WTC11 (cell line): Measurements from ENCODE around the gene MRPS18A. TPM values are rescaled to one million over a fixed set of nuclear protein-coding genes. Genes with fewer than 3 reads are reported as not detected.

Experiments
- ATAC-seq: fragments of 200-7000 bp; cut with Tn5 transposase; 2 replicates; pipeline ENCODE4 v1.10.0; 2021; ENCODE audit warnings: mild to moderate bottlenecking, moderate library complexity
- CTCF ChIA-PET: fragments of 300-600 bp; sonication (Branson Sonifier 250); formaldehyde crosslinking; loops from one replicate; lab custom pipeline; 2021; ENCODE audit warnings: antibody characterized with exemption; lab: Charles Lee
- POLR2A ChIA-PET: fragments of 350-600 bp; sonication (Branson Sonifier 250); formaldehyde crosslinking; loops from one replicate; lab custom pipeline; 2021; ENCODE audit warnings: antibody characterized with exemption; lab: Charles Lee
- DNase-seq: peaks from one replicate; pipeline ENCODE4 v3.0.0; 2021; ENCODE audit warnings: low spot score
- H3K27ac Mint-ChIP-seq: 2 replicates; pipeline ENCODE4 v1.8.0; 2021; ENCODE audit warnings: mixed read lengths
- H3K27me3 Mint-ChIP-seq: 2 replicates; pipeline ENCODE4 v1.8.0; 2021; ENCODE audit warnings: low read depth, mild to moderate bottlenecking, moderate library complexity, mixed read lengths
- H3K36me3 Mint-ChIP-seq: 2 replicates; pipeline ENCODE4 v1.8.0; 2021; ENCODE audit warnings: mixed read lengths
- H3K4me1 Mint-ChIP-seq: 2 replicates; pipeline ENCODE4 v1.8.0; 2022; ENCODE audit warnings: mixed read lengths
- H3K4me3 Mint-ChIP-seq: 2 replicates; pipeline ENCODE4 v1.8.0; 2021; ENCODE audit warnings: mild to moderate bottlenecking, moderate library complexity, mixed read lengths
- H3K9me3 Mint-ChIP-seq: 2 replicates; pipeline ENCODE4 v1.8.0; 2021; ENCODE audit warnings: mixed read lengths
- CBFB ChIP-seq: sonication (generic); formaldehyde crosslinking; IDR thresholded peaks from 2 replicates; pipeline ENCODE4 v1.8.1; 2022; ENCODE audit warnings: mild to moderate bottlenecking, low read depth, missing genetic modification reagents
- ELF4 ChIP-seq: sonication (generic); formaldehyde crosslinking; IDR thresholded peaks from 2 replicates; pipeline ENCODE4 v1.8.1; 2022; ENCODE audit warnings: low read depth, mild to moderate bottlenecking, moderate library complexity, missing genetic modification reagents
- GRHL2 ChIP-seq: fragments of 250-450 bp; sonication (Bioruptor Pico); IDR thresholded peaks from 2 replicates; pipeline ENCODE4 v1.8.0; 2022; ENCODE audit warnings: mild to moderate bottlenecking, moderate library complexity; ENCODE audit not compliant: insufficient replicate concordance, severe bottlenecking
- NR1H2 ChIP-seq: sonication (generic); formaldehyde crosslinking; IDR thresholded peaks from 2 replicates; pipeline ENCODE4 v1.9.0; 2021; ENCODE audit warnings: mild to moderate bottlenecking, moderate library complexity, missing genetic modification reagents
- SMAD3 ChIP-seq: sonication (generic); formaldehyde crosslinking; IDR thresholded peaks from 2 replicates; pipeline ENCODE4 v1.8.0; 2022; ENCODE audit warnings: missing genetic modification reagents, mild to moderate bottlenecking, borderline replicate concordance
- SOX15 ChIP-seq: fragments of 250-450 bp; sonication (Bioruptor Pico); IDR thresholded peaks from 2 replicates; pipeline ENCODE4 v1.9.0; 2021; ENCODE audit warnings: mild to moderate bottlenecking
- TP53 ChIP-seq: sonication (generic); formaldehyde crosslinking; IDR thresholded peaks from 2 replicates; pipeline ENCODE4 v1.8.1; 2023; ENCODE audit warnings: mild to moderate bottlenecking, missing genetic modification reagents
- ZNF219 ChIP-seq: sonication (generic); formaldehyde crosslinking; IDR thresholded peaks from 2 replicates; pipeline ENCODE4 v1.8.0; 2023; ENCODE audit warnings: missing genetic modification reagents, mild to moderate bottlenecking, borderline replicate concordance
- total RNA-seq: library from RNA; stranded (reverse); gene quantifications from 3 replicates; pipeline ENCODE4 v1.2.3, GENCODE V29; 2021
- TF ChIP-seq, protein P1 (sequence below): fragments of 250-450 bp; sonication (Bioruptor Pico); IDR thresholded peaks from 2 replicates; pipeline ENCODE4 v2.1.2; 2022; ENCODE audit warnings: mild to moderate bottlenecking, moderate library complexity
- TF ChIP-seq, protein P2 (sequence below): fragments of 250-450 bp; sonication (Bioruptor Pico); IDR thresholded peaks from 2 replicates; pipeline ENCODE4 v1.9.0; 2021; ENCODE audit warnings: mild to moderate bottlenecking
- TF ChIP-seq, protein P3 (sequence below): sonication (generic); formaldehyde crosslinking; IDR thresholded peaks from 2 replicates; pipeline ENCODE4 v1.8.1; 2023; ENCODE audit warnings: mild to moderate bottlenecking, missing genetic modification reagents
- TF ChIP-seq, protein P4 (sequence below): sonication (generic); formaldehyde crosslinking; conservative IDR thresholded peaks from 2 replicates; pipeline ENCODE4 v1.8.1; 2022; ENCODE audit warnings: mild to moderate bottlenecking, missing genetic modification reagents
- TF ChIP-seq, protein P5 (sequence below): sonication (generic); formaldehyde crosslinking; IDR thresholded peaks from 2 replicates; pipeline ENCODE4 v1.8.1; 2022; ENCODE audit warnings: low read depth, mild to moderate bottlenecking, moderate library complexity, missing genetic modification reagents, borderline replicate concordance
- TF ChIP-seq, protein P6 (sequence below): sonication (generic); formaldehyde crosslinking; IDR thresholded peaks from 2 replicates; pipeline ENCODE4 v1.8.0; 2022; ENCODE audit warnings: missing genetic modification reagents
- TF ChIP-seq, protein P7 (sequence below): sonication (generic); formaldehyde crosslinking; IDR thresholded peaks from 2 replicates; pipeline ENCODE4 v1.8.0; 2022; ENCODE audit warnings: mild to moderate bottlenecking, missing genetic modification reagents

MRPS18A gene
- total RNA-seq, 1 experiment from 2014 or later: 61.6 TPM

DNA sequence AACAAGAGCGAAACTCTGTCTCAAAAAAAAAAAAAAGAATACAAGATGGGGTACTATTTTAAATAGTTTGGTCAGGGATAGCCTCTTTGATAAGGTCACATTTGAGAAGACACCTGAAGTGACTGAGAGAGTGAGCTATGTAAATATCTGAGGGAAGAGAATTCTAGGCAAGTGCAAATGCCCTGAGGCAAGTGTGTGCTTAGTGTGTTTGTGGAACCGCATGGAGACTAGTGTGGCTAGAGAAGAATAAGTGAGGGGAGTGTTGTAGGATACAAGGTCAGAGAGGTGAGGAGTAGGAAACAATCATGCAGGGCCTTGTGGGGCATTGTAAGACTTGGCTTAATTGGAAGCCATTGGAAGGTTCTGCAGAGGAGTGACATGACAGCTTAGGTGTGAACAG is 39.3 kb downstream of the MRPS18A start (continued):
- TF ChIP-seq, protein P1, sequence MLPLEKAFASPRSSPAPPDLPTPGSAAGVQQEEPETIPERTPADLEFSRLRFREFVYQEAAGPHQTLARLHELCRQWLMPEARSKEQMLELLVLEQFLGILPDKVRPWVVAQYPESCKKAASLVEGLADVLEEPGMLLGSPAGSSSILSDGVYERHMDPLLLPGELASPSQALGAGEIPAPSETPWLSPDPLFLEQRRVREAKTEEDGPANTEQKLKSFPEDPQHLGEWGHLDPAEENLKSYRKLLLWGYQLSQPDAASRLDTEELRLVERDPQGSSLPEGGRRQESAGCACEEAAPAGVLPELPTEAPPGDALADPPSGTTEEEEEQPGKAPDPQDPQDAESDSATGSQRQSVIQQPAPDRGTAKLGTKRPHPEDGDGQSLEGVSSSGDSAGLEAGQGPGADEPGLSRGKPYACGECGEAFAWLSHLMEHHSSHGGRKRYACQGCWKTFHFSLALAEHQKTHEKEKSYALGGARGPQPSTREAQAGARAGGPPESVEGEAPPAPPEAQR: no peak
- TF ChIP-seq TP53 (CRISPR knock-in tag) (no peak), CBFB (no peak), NR1H2 (no peak), SOX15 (CRISPR knock-in tag) (no peak), GRHL2 (CRISPR knock-in tag) (no peak)
- TF ChIP-seq, protein P2, sequence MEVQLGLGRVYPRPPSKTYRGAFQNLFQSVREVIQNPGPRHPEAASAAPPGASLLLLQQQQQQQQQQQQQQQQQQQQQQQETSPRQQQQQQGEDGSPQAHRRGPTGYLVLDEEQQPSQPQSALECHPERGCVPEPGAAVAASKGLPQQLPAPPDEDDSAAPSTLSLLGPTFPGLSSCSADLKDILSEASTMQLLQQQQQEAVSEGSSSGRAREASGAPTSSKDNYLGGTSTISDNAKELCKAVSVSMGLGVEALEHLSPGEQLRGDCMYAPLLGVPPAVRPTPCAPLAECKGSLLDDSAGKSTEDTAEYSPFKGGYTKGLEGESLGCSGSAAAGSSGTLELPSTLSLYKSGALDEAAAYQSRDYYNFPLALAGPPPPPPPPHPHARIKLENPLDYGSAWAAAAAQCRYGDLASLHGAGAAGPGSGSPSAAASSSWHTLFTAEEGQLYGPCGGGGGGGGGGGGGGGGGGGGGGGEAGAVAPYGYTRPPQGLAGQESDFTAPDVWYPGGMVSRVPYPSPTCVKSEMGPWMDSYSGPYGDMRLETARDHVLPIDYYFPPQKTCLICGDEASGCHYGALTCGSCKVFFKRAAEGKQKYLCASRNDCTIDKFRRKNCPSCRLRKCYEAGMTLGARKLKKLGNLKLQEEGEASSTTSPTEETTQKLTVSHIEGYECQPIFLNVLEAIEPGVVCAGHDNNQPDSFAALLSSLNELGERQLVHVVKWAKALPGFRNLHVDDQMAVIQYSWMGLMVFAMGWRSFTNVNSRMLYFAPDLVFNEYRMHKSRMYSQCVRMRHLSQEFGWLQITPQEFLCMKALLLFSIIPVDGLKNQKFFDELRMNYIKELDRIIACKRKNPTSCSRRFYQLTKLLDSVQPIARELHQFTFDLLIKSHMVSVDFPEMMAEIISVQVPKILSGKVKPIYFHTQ (CRISPR knock-in tag): no peak

DNA sequence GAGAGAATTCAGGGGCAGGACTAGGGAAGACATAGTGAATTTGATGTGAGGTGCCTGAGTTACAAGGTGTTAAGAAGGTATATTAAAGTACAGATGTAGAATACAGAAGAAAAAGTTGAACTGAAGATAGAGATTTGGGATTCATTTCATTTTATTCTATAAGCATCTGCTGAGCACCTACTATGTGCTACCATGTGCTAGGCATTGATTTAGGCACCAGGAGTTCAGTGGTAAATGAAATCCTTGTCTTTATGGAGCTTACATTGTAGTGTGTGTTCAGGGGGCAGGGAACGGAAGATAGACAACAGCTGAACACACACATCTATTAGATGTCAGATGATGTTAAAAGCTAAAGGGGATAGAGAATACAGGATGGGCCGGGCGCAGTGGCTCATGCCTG is 40.0 kb downstream of the MRPS18A start:
- H3K36me3 Mint-ChIP-seq: no peaks in the 10 kb centered on the region
- ChIA-PET CTCF (interaction anchor here (1.1 to 1.9 kb wide), 2 partner anchors 20 to 111 kb away, joined by 5 to 6 read pairs; no protein-coding TSS in a partner anchor), POLR2A (interaction anchor here (0.6 kb wide), 1 partner anchor 608 kb away, joined by 6 read pairs; no protein-coding TSS in a partner anchor)
- no peak overlapping the region for H3K4me3 Mint-ChIP-seq
- H3K9me3 Mint-ChIP-seq: no peaks in the 10 kb centered on the region
- H3K27ac Mint-ChIP-seq: no peak overlapping the region
- peaks cover 15% of the 10 kb centered on the region for H3K4me1 Mint-ChIP-seq
- ATAC-seq (no peak), DNase-seq (no peak)
- H3K27me3 Mint-ChIP-seq: peaks cover 3% of the 10 kb centered on the region; the same call in 1 of the 2 replicates
- TF ChIP-seq, protein P3, sequence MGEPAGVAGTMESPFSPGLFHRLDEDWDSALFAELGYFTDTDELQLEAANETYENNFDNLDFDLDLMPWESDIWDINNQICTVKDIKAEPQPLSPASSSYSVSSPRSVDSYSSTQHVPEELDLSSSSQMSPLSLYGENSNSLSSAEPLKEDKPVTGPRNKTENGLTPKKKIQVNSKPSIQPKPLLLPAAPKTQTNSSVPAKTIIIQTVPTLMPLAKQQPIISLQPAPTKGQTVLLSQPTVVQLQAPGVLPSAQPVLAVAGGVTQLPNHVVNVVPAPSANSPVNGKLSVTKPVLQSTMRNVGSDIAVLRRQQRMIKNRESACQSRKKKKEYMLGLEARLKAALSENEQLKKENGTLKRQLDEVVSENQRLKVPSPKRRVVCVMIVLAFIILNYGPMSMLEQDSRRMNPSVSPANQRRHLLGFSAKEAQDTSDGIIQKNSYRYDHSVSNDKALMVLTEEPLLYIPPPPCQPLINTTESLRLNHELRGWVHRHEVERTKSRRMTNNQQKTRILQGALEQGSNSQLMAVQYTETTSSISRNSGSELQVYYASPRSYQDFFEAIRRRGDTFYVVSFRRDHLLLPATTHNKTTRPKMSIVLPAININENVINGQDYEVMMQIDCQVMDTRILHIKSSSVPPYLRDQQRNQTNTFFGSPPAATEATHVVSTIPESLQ (CRISPR knock-in tag): no peak
- no peak for TF ChIP-seq SMAD3
- TF ChIP-seq, protein P4, sequence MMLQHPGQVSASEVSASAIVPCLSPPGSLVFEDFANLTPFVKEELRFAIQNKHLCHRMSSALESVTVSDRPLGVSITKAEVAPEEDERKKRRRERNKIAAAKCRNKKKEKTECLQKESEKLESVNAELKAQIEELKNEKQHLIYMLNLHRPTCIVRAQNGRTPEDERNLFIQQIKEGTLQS: no peak
- no peak for TF ChIP-seq ELF4 (CRISPR knock-in tag)

DNA sequence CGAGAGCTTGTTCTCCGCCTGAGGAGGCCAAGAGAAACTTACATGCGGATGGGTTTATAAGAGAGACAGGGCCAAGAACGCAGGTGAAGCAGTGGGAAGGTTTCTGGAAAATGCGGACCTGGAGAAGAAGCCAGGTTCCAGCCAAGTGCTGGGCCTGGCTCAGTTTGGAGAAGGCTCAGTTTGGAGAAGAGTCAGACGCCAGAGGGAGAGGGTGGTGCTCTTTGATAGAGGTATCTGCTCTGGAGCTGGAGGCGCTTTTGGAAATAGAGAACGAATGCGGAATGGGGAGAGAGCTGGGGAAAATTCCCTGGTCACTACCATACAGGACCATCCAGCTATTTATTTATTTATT is 42.0 kb downstream of the MRPS18A start:
- H3K9me3 Mint-ChIP-seq: no peaks in the 10 kb centered on the region
- ChIA-PET POLR2A (interaction anchor here (0.5 to 2.5 kb wide), 6 partner anchors 10 to 357 kb away, joined by 3 to 32 read pairs (median 4); partner anchors contain the start of genes GTPBP2 and MAD2L1BP), CTCF (interaction anchor here (0.8 to 2.6 kb wide), 16 partner anchors 9 to 433 kb away, joined by 3 to 45 read pairs (median 6); partner anchors contain the start of genes GTPBP2, MAD2L1BP and VEGFA)
- H3K36me3 Mint-ChIP-seq: peaks cover 9% of the 10 kb centered on the region
- H3K27me3 Mint-ChIP-seq: peaks cover 3% of the 10 kb centered on the region; the same call in 1 of the 2 replicates
- peak overlapping the region; percentile 76 for H3K4me3 Mint-ChIP-seq
- ATAC-seq: peak; percentile 1; the same call in 1 of the 2 replicates
- TF ChIP-seq, protein P5, sequence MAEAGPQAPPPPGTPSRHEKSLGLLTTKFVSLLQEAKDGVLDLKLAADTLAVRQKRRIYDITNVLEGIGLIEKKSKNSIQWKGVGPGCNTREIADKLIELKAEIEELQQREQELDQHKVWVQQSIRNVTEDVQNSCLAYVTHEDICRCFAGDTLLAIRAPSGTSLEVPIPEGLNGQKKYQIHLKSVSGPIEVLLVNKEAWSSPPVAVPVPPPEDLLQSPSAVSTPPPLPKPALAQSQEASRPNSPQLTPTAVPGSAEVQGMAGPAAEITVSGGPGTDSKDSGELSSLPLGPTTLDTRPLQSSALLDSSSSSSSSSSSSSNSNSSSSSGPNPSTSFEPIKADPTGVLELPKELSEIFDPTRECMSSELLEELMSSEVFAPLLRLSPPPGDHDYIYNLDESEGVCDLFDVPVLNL (CRISPR knock-in tag): no peak
- TF ChIP-seq, protein P6, sequence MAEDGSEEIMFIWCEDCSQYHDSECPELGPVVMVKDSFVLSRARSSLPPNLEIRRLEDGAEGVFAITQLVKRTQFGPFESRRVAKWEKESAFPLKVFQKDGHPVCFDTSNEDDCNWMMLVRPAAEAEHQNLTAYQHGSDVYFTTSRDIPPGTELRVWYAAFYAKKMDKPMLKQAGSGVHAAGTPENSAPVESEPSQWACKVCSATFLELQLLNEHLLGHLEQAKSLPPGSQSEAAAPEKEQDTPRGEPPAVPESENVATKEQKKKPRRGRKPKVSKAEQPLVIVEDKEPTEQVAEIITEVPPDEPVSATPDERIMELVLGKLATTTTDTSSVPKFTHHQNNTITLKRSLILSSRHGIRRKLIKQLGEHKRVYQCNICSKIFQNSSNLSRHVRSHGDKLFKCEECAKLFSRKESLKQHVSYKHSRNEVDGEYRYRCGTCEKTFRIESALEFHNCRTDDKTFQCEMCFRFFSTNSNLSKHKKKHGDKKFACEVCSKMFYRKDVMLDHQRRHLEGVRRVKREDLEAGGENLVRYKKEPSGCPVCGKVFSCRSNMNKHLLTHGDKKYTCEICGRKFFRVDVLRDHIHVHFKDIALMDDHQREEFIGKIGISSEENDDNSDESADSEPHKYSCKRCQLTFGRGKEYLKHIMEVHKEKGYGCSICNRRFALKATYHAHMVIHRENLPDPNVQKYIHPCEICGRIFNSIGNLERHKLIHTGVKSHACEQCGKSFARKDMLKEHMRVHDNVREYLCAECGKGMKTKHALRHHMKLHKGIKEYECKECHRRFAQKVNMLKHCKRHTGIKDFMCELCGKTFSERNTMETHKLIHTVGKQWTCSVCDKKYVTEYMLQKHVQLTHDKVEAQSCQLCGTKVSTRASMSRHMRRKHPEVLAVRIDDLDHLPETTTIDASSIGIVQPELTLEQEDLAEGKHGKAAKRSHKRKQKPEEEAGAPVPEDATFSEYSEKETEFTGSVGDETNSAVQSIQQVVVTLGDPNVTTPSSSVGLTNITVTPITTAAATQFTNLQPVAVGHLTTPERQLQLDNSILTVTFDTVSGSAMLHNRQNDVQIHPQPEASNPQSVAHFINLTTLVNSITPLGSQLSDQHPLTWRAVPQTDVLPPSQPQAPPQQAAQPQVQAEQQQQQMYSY (CRISPR knock-in tag): peak; percentile 63
- TF ChIP-seq, protein P7, sequence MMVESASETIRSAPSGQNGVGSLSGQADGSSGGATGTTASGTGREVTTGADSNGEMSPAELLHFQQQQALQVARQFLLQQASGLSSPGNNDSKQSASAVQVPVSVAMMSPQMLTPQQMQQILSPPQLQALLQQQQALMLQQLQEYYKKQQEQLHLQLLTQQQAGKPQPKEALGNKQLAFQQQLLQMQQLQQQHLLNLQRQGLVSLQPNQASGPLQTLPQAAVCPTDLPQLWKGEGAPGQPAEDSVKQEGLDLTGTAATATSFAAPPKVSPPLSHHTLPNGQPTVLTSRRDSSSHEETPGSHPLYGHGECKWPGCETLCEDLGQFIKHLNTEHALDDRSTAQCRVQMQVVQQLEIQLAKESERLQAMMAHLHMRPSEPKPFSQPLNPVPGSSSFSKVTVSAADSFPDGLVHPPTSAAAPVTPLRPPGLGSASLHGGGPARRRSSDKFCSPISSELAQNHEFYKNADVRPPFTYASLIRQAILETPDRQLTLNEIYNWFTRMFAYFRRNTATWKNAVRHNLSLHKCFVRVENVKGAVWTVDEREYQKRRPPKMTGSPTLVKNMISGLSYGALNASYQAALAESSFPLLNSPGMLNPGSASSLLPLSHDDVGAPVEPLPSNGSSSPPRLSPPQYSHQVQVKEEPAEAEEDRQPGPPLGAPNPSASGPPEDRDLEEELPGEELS (CRISPR knock-in tag): 0 out of 2 replicates have a peak, but pooled peaks have one; percentile 24
- TF ChIP-seq ZNF219: no peak
- H3K4me1 Mint-ChIP-seq: peaks cover 15% of the 10 kb centered on the region
- H3K27ac Mint-ChIP-seq: peak overlapping the region; percentile 99
- no peak for DNase-seq
